RPMI7951 (cell line): ENCODE results near the gene NKAIN2. TPM values are rescaled to one million over a fixed set of nuclear protein-coding genes. Genes with fewer than 3 reads are reported as not detected.
"Not testable (repeated sequence)": the region's sequence is repeated elsewhere in the genome, so short reads cannot be mapped to it uniquely, and the experiment has no call there.

ENCODE experiments used
- DNase-seq: peaks from one replicate; pipeline ENCODE4 v3.0.0-alpha.2; 2012; ENCODE audit warnings: low read depth
- total RNA-seq: library from RNA; depleted of rRNA; stranded (reverse); fragments of >200 nt; shearing (Covaris generic); gene quantifications from 2 replicates; pipeline ENCODE4 v1.2.3, GENCODE V29; 2014

NKAIN2 gene
- total RNA-seq, 1 experiment from 2014 or later, result not detected

DNA sequence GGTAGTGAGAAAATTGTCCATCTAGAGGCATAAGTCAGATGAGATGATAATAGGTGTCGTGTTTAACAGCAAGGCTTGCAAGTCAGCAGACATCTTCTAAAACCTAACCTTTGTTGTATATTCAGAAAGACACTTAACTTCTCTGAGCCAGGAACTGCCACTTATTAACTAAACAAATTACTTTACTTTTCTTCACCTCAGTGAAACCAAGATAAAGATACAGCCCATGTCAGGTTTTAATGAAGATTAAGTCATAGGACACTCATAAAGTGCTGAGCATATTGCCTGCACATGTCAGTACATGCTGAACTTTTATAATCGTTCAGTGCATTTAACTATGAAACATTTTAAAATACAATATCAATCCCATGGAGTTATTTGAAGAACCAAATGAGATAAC lies 286.8 kb downstream of the NKAIN2 start:
- no peak for DNase-seq

DNA sequence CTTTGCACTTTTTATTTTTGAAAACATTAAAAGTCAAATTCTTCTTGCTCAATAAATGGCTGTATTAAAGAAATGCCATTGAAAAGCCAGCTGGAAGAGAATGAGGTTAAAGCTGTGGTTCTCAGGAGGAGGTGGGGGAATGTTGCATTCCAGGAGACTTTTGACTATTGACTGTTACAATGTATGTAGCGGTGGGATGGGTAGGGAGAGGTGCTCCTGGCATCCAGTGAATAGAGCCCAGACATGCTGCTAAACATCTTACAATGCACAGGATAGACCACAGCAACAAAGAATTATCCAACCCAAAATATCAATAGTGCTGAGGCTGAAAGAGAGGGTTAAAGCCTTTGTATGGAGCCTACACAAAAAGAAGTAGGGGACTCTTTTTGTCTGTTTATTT lies 295.9 kb downstream of the NKAIN2 start:
- DNase-seq, result no peak

DNA sequence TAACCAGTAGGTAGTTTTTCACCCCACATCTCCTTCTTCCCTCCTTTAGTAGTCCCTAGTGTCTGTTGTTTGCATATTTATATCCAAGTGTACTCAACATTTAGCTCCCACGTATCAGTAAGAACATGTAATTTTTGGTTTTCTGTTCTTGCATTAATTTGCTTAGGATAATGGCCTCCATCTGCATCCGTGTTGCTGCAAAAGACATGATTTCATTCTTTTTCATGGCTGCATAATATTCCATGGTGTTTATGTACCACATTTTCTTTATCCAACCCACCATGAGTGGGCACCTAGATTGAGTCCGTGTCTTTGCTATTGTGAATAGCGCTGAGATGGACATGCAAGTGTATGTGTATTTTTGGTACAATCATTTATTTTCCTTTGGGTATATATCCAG lies 306.8 kb downstream of the NKAIN2 start:
- DNase-seq, result no peak

DNA sequence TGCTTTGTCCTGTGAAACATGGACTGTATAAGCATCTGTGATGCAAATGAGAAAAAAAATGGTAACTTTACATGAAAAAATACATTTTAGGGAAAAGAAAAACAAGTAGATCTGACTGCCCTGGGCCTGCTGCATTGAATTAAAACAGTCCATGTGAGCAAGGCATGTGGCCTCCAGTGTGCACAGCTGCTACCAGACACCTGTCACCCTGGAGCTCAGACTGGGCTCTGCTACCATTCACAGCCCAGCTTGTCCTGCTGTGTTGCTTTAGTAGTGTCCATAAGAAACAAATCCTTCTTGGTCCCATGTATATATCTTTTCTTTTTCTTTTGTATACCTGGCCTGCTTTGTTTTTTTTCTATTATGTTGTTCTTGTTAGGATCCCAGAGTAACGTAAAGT lies 315.9 kb downstream of the NKAIN2 start:
- DNase-seq, result no peak

DNA sequence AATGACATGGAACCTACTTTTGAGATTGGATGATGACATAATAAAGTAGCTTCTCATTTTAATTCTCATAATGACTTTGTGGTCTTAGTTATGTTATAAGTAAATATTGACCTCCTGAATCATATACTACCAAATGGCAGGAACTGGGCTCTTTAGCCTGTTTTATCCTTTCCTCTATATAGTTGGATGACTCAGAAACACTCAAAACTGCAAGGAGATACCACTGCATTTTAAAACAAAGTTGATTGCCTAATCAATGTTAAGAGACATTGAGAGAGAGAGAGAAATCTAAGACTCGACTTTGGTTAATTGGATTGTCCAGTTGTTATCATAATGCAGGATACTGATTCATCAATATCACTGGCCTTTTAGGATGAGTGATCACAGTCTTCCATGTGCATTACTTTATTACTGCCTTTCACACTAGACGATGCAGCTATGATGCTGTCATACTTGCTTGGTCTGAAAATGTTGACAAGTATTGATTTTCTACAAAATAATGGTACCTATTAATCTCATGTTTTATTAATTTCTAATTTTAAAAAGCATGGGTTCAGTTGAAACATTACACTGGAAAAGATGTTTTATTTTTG lies 320.0 kb downstream of the NKAIN2 start:
- no peak for DNase-seq

DNA sequence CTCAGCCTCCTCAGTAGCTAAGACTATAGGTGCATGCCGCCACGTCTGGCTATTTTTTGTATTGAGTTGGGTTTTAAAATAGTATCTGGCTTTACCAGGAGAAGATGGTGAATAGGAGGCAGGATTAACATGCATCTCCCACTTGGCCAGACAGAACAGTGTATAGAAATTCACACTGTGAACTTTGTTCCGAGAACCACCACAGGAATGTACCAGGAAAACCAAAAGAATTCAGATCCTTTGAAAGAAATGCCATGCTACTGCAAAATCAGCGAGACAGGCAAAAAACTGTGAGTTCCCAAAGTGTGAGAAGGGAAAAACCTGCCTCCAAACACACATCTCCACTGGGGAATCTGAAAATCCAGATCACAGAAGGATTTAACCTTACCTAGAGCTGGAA lies 327.6 kb downstream of the NKAIN2 start:
- no peak for DNase-seq

DNA sequence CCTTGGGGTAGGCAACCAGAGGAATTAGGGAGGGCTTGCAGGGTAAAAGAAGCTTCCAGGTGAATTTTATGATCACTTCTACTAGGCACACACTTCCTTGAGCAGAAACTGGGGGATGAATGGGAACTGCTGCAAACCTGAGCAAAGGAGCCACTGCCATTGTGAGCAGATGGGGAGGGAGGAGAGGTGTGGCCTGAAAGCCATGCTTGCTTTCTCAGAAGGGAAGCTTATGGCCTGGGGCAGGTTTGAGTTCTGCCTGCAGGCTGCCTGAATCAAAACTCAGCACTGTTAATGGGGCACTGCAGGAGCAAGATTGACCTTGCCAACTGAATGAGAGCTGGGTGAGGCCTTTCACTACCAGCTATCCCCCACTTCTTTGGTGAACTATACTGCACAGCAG lies 328.1 kb downstream of the NKAIN2 start:
- no peak for DNase-seq

DNA sequence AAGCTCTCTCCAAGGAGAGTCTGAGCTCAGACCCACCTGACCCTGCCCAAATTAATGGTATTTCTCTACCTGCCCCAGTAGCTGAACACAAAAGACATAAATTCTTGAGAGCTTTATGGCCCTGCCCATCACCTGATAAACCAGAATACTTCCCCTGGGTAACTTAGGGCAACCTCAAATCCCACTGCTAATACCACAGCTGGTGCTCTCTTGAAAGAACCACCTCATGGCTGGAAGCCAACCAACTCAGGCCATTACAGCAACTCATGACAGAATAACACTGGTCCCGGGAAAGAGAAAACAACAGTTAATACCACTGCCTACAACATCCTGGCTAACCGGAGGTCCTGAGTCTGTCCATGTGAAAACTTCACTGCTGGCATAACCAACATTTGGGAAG lies 328.6 kb downstream of the NKAIN2 start:
- no peak for DNase-seq

DNA sequence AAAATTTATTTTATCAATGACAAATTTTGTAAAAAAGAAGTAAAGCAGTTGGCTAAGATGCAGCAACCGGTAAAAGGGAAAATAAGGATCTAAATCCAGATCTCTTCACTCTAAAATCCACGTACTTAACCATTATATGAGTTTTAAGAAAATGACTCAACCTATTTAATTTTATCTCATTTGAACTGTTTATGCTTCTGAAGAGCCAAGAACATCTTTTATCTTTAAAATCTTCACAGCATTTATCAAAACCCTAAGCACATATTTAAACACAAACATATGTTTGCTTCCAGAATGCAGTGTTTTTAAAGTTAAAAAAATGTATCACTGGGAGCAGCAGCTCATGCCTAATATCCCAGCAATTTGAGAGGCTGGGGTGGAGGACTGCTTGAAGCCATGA lies 339.2 kb downstream of the NKAIN2 start:
- no peak for DNase-seq

DNA sequence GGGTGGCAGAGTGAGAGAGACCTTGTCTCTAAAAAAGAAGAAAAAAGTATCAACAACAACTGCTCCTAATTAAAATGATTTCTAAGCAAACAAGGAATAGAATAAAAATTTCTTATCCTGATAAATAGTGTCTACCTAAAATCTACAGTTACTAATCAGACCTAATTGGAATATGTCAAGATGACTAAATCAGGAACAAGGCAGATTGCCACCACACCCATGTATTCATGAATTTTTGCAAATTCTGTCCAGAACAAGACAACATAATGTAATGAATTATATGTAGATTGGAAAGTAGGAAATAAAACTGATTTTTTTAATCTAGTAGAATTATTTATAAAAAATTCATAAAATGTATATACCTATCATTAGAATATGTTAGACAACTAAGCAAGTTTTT lies 339.8 kb downstream of the NKAIN2 start:
- DNase-seq, result no peak

DNA sequence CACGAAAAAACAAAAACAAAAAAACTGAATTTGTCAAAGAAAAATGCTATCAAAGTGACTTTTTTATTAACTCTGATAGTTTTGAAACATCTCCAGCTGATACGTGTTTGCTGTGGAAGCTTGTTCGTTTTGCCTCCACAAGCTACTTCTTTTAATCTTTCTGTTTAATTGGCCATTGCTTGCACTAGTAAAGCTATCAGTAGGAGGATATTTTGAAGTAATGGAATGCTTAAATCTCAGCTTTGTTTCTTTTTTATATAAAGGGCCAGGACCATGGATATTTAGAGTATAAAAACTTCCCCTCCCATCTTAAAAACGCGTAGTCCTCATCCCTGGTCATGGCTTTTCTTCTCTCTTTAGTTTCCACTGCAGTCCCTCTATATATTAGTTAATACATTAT lies 344.0 kb downstream of the NKAIN2 start:
- no peak for DNase-seq

DNA sequence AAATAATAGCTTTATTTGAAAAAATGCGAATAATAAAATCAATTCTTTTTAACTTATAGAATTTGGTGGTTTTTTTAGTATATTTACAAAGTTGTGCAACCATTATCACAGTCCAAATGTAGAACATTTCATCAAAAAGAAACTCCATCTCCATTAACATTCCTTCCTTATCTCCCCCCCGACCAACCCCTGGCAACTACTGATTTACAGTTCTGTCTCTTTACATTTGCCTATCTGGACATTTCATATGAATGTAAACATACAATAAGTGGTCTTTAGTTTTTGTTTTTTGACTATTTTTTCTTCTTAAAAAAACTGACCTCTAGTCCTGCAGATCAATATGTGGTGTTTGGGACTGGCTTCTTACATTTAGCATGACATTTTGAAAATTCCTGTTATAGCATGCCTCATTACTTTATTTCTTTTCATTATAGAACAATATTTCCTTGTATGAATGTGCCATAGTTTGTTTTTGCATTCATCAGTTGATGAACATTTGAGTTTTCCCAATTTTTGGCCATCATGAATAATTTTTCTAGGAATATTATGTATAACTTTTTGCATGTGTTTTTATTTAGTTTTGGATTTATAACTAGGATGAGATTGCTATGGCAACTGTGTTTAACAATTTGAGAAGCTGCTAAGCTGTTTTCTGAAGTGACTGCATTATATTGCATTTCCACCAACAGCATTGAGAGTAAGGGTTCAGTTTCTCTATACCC lies 344.7 kb downstream of the NKAIN2 start:
- no peak for DNase-seq

DNA sequence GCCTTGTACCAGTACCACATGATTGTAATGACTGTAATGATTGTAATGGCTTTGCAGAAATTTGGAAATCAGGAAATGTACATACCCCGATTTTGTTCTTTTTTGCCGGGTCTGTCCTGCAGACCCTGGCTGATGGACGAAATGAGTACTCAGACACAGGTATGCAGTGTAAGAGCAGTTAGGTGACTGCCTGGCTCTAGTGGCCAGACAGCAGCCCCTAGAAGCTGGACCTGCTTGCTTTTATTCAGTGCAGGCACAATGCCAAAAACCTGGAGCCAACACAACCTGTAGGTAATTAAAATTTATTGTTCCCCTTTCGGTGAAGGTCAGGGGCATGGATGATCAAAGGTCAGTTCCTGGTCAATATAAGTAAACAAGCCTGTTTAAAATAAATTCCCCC lies 346.0 kb downstream of the NKAIN2 start:
- DNase-seq, result no peak

DNA sequence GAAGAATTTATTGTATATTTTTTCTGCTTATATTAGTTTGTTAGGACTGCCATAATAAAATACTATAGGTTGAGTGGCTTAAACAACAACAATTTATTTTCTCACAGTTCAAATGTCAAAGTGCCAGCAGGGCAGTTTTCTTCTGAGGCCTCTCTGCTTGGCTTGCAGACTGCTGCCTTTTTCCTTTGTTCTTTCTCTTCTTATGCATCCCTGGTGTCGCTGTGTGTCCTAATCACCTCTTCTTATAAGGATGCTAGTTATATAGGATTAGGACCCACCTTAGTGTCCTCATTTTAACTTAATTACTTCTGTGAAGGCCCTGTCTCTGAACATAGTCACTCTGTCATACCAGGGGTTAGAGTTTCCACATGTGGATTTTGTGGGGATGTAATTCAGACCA lies 354.4 kb downstream of the NKAIN2 start:
- DNase-seq, result no peak

DNA sequence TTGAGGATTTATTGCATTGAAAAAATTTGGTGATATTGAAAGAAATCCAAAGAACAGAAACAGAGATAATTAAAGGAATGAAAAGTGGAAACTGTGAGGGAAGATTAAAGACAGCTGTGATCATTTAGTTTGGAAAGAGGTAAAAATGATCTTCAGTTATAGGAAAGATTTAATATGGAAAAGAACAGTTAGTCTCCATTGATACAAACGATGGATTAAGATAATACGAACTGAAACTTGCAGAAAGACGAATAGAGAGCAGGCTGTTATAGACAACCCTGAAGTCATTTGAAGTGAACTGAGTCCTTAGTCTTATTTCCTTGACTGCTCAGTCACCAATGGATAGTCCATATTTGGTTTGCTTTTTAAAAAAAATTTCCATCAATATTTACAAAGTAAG lies 360.0 kb downstream of the NKAIN2 start:
- DNase-seq, result no peak

DNA sequence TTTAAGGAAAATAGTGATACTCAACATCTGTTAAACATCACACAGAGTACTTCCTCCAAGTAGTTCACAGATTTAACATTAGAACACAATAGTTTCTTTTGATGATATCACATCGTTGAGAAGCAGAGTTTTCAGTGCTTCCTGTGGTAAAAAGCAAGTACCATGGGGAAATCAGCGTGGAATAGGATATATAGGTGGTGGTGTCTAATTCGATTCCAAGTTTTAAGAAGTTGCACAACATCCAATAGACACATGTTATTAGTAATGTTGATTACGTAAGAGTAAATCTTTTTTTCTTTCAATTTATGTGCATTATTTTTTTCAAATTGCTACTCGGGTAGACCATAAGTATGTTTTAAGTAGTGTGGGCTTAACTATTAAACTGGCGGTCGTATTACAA lies 360.7 kb downstream of the NKAIN2 start:
- DNase-seq, result no peak

DNA sequence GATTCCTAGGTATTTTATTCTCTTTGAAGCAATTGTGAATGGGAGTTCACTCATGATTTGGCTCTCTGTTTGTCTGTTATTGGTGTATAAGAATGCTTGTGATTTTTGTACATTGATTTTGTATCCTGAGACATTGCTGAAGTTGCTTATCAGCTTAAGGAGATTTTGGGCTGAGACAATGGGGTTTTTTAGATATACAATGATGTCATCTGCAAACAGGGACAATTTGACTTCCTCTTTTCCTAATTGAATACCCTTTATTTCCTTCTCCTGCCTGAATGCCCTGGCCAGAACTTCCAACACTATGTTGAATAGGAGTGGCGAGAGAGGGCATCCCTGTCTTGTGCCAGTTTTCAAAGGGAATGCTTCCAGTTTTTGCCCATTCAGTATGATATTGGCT lies 363.6 kb downstream of the NKAIN2 start:
- DNase-seq, result not testable (repeated sequence)

DNA sequence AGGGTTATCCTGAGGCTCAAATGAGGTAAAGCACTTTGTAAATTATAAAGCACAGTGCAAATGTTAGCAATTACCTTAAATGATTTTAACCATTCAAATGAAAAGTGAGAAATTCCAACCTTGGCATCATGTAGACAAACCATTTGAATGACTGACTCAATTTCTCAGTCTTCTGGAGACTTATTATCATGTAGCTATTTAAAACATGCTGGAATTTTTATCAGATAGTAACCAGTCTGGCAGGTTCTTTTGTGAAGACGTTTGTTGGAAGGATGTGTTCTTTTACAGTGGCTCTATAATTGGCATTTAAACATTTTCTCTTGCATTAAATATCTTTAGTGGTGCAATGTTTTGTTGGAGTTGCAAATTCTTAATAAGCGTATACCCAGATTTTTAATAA lies 386.6 kb downstream of the NKAIN2 start:
- DNase-seq, result no peak

DNA sequence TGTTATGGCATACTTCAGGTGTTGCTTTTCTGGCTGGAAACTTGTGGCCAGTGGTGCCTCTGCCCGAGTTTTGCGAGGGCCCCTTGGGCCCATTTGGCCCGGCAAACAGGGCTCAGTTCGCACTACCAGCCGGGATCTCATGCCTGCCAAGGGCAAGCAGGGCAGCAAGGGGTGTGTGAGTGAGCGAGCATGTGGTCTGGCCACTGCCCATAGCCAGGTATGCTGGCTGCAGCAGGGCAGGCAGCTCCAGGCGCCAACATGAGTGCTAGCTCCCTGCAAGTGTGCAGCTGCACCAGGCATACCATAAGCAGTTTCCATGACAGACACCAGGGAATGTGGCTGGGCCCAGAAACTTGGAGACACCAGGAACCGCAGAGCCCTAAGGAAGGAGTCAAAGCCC lies 389.5 kb downstream of the NKAIN2 start:
- no peak for DNase-seq

DNA sequence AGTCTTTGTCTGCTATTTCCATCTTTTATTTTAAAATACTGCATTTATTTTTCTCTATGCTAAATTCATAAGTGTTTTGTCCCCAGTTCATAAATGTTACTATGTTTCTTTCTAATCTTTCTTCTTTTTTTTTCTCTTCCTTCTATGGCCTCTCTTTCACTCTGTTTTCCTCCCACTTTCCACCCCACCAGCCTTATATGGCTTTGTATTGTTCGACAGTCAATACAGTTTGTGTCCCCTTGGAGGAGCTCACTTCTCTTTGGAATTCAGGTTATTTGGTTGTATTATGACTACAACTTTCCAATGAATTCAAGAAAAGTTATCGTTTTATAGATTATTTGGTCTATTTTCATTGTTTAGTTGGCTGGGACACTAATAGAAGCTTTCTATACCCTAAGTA lies 393.5 kb downstream of the NKAIN2 start:
- no peak for DNase-seq

DNA sequence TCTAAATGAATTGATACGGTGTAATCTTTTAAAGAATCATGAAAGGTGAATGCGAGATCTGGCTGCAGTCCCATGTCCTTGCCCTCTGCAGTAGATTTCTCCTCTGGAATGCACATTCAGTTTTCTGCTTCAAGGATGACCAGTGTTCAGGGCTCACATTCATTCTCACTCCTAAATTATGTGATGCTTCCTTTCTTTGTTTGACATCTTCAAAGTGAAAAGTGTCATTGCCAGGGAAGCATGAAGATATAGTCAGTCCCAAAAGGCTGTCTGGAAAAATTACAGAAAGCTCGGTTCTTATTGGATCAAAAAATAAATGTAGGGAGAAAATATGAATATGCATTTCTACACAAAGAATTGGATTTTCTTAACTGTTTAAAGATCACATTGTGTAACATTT lies 395.6 kb downstream of the NKAIN2 start:
- DNase-seq, result no peak

DNA sequence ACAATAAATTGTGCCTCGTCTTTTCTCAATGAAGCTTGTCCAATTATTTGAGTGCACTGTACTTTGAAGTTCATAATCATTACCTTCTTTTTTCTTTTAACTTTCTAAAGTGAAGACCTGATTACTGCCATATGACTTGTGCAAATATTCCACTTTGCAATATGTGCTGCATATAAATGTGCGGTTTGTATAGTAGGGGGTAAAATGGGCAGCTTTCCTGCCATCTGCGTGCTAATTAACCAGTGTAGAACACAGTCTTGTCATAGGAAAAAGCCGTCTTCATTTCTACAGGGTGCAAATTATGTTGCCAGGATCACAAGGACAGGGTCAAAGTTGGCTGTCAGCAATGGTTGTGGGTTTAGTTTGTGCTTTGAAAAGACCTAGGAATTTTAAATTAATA lies 397.0 kb downstream of the NKAIN2 start:
- no peak for DNase-seq

DNA sequence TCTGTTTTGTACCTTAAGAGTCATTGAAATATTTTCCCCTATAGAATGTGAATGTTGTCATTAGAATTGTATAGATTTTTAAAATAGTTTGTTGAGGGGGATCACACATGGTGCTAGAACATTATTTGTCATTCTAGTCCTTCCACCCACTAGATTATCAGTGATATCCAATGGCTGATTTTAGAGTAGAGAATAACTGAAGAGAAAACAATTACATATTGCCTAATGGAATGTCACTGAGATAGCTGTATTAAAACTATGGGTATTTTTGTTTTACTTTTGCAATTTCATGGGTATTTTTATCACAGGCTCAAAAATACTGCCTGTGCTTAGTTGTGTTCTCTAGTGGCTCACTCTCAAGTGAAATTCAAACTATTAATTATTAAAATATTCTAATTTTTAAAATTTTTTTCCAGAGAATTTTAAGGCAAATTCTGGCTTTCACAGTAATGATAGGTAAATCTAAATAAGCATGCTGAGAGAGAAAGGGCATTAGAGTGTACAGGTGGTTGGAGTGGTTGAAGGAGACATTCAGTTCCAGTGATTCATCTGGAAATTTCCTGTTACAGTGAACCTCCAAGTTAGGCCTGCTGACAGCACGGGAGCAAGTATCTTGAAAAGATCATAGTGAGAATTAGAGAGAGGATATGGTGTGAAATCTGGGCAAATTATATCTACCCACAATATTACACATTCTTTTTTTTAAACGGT lies 399.6 kb downstream of the NKAIN2 start:
- no peak for DNase-seq

DNA sequence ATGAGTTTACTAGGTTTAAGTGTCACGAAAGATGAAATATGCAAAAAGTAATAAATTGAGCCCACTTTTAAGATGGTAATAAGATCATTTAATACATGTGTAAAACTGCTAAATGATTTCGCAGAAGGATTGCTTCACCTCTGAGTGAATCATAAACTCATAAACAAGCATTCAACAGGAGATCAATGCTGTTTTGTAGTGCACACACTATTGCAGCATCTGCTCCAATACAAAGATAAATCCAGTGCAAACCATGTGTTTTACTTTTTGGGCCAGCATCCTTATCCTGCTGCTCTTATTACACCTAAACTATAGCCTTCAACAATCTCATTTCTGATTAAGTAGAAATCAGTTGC lies 400.1 kb downstream of the NKAIN2 start:
- DNase-seq, result no peak
